ENCODE data around the gene SLC27A5.

GRCh38 chr19:58479736-58480480 is 31.9 kb downstream of the SLC27A5 start:
- TF ChIP-seq POLR2A (IDR thresholded peaks at IDR 0.05; ENCODE audit: low read length) (no peak), GATA1 (IDR thresholded peaks at IDR 0.05; ENCODE audit: low read depth, low read length) (no peak)

All from erythroblast (primary cell).